Endothelial cell of umbilical vein (primary cell): ENCODE measurements around the gene MCOLN2. TPM values are rescaled to one million over a fixed set of nuclear protein-coding genes. Genes with fewer than 3 reads are reported as not detected.

ENCODE experiments used
- Bru-seq: library from RNA; stranded (reverse); fragments of 400-500 nt; gene quantifications from one replicate; lab custom pipeline; 2021; lab: Mats Ljungman, UMichigan
- BruChase-seq, 2 experiments: library from RNA; stranded (reverse); fragments of 400-500 nt; gene quantifications; one replicate each; lab custom pipeline; 2021; lab: Mats Ljungman, UMichigan
- BruUV-seq: library from RNA; stranded (reverse); fragments of 400-500 nt; replicated peaks from 2 replicates; lab custom pipeline; 2021; lab: Mats Ljungman, UMichigan
- CTCF ChIA-PET: fragments of 300-600, 350-600 bp; sonication (Branson Sonifier 250); formaldehyde crosslinking; loops from one replicate; lab custom pipeline; 2021; ENCODE audit warnings: antibody characterized with exemption, inconsistent platforms; lab: Charles Lee
- POLR2A ChIA-PET: fragments of 300-600, 350-600 bp; sonication (Branson Sonifier 250); formaldehyde crosslinking; loops from one replicate; lab custom pipeline; 2021; ENCODE audit warnings: antibody characterized with exemption, inconsistent platforms; lab: Charles Lee
- DNase-seq: peaks from one replicate; pipeline ENCODE4 v3.0.0-alpha.2; 2011; ENCODE audit warnings: low read depth, low spot score
- FAIRE-seq: peaks from 2 replicates; lab custom pipeline; 2011; peaks lifted over from hg19 to GRCh38; lab: Jason Lieb, UNC
- H2AFZ ChIP-seq: 2 replicates; pipeline ENCODE4 v1.6.0; 2012; ENCODE audit warnings: low read depth, low read length, control low read depth, inconsistent platforms
- H3K27ac ChIP-seq: 2 replicates; pipeline ENCODE4 v1.5.1; 2011; ENCODE audit warnings: low read depth, mild to moderate bottlenecking, control low read depth, low read length, moderate library complexity; ENCODE audit not compliant: insufficient read depth
- H3K27me3 ChIP-seq, 2 experiments: 2 replicates each; pipeline versions ENCODE4 v1.6.0 to v1.6.1; 2011; ENCODE audit warnings: low read length in 2 of 2, mixed read lengths in 1 of 2; ENCODE audit not compliant: control insufficient read depth in 2 of 2, insufficient read depth in 2 of 2
- H3K36me3 ChIP-seq, 2 experiments: 2 replicates in 1 of 2; 3 replicates in 1 of 2; pipeline ENCODE4 v1.5.1; 2011; ENCODE audit warnings: low read length in 2 of 2, mild to moderate bottlenecking in 1 of 2, moderate library complexity in 1 of 2; ENCODE audit not compliant: control insufficient read depth in 2 of 2, insufficient read depth in 2 of 2; ENCODE audit errors: extremely low read depth in 1 of 2
- H3K4me1 ChIP-seq: 3 replicates; pipeline ENCODE4 v1.5.1; 2011; ENCODE audit warnings: mild to moderate bottlenecking, low read length; ENCODE audit not compliant: control insufficient read depth, insufficient read depth; ENCODE audit errors: extremely low read depth
- H3K4me2 ChIP-seq: 2 replicates; pipeline ENCODE4 v1.6.1; 2011; ENCODE audit warnings: low read length, control low read depth, mixed read lengths; ENCODE audit not compliant: insufficient read depth
- H3K4me3 ChIP-seq, 3 experiments: fragments of 200-600 bp in 1 of 3; sonication (generic), shearing (Covaris generic) in 1 of 3; replicated peaks in 1 of 3; 2 replicates each; pipeline ENCODE4 v1.5.1; 2011 to 2016; ENCODE audit warnings: control low read depth in 3 of 3, low read length in 3 of 3, mild to moderate bottlenecking in 2 of 3, inconsistent platforms in 1 of 3, low read depth in 1 of 3, moderate library complexity in 1 of 3; ENCODE audit not compliant: insufficient read depth in 1 of 3
- H3K79me2 ChIP-seq: 2 replicates; pipeline ENCODE4 v1.6.0; 2012; ENCODE audit warnings: low read length, inconsistent platforms; ENCODE audit not compliant: control insufficient read depth, insufficient read depth
- H3K9ac ChIP-seq: replicated peaks from 2 replicates; pipeline ENCODE3; 2011; ENCODE audit warnings: low read length, control low read depth; ENCODE audit not compliant: insufficient read depth; ENCODE audit errors: extremely low read depth
- H3K9me1 ChIP-seq: replicated peaks from 3 replicates; pipeline ENCODE4 v1.6.0; 2011; ENCODE audit warnings: mild to moderate bottlenecking, low read length; ENCODE audit not compliant: control insufficient read depth, insufficient read depth; ENCODE audit errors: extremely low read depth
- H3K9me3 ChIP-seq: replicated peaks from 2 replicates; pipeline ENCODE4 v1.5.1; 2012; ENCODE audit warnings: low read length, inconsistent platforms; ENCODE audit not compliant: control insufficient read depth, insufficient read depth
- H4K20me1 ChIP-seq: replicated peaks from 2 replicates; pipeline ENCODE3; 2011; ENCODE audit warnings: mild to moderate bottlenecking, low read length; ENCODE audit not compliant: control insufficient read depth, insufficient read depth; ENCODE audit errors: extremely low read depth
- CTCF ChIP-seq, 2 donors: IDR thresholded peaks; 1 replicate in 1 of 2; 2 replicates in 1 of 2; pipeline ENCODE4 v1.5.1; 2011; ENCODE audit warnings: low read length in 2 of 2, mild to moderate bottlenecking in 2 of 2, moderate library complexity in 2 of 2, control low read depth in 1 of 2, inconsistent platforms in 1 of 2, low read depth in 1 of 2; ENCODE audit not compliant: insufficient read depth in 1 of 2; ENCODE audit errors: extremely low read depth in 1 of 2
- EZH2 ChIP-seq: IDR thresholded peaks from 2 replicates; pipeline ENCODE4 v1.6.1; 2012; ENCODE audit warnings: borderline replicate concordance, low read depth, mild to moderate bottlenecking, moderate library complexity, low read length, inconsistent platforms; ENCODE audit not compliant: severe bottlenecking
- FOS ChIP-seq: IDR thresholded peaks from 2 replicates; pipeline ENCODE4 v1.6.1; 2011; ENCODE audit warnings: mild to moderate bottlenecking, low read length, moderate library complexity, borderline replicate concordance; ENCODE audit not compliant: insufficient read depth
- GATA2 ChIP-seq: IDR thresholded peaks from 2 replicates; pipeline ENCODE4 v1.7.0; 2011; ENCODE audit warnings: low read depth, mild to moderate bottlenecking, moderate library complexity, mixed read lengths, low read length; ENCODE audit not compliant: insufficient read length, insufficient read depth
- JUN ChIP-seq: IDR thresholded peaks from 2 replicates; pipeline ENCODE4 v1.6.1; 2011; ENCODE audit warnings: borderline replicate concordance, low read depth; ENCODE audit not compliant: insufficient read length, insufficient read depth
- MAX ChIP-seq: IDR thresholded peaks from 2 replicates; pipeline ENCODE4 v1.6.1; 2011; ENCODE audit not compliant: insufficient read depth, insufficient read length
- POLR2A ChIP-seq: IDR thresholded peaks from 2 replicates; pipeline ENCODE4 v1.6.1; 2012; ENCODE audit warnings: low read depth, mild to moderate bottlenecking, control low read depth, low read length
- POLR2AphosphoS5 ChIP-seq: IDR thresholded peaks from 2 replicates; pipeline ENCODE4 v1.6.1; 2012; ENCODE audit warnings: low read depth, mild to moderate bottlenecking, control low read depth, low read length, moderate library complexity; ENCODE audit not compliant: insufficient read depth
- dilution Hi-C: fragments of 300-500 bp; cut with MboI; formaldehyde crosslinking; loops from one replicate; pipeline ENCODE4 v1.15.0; 2019; ENCODE audit warnings: low sequenced_read_pairs; ENCODE audit not compliant: extremely low pct_ligation_motif_present
- intact Hi-C: fragments of 100-400 bp; cut with micrococcal nuclease; formaldehyde crosslinking; loops from one replicate; pipeline ENCODE4 v1.10.0; 2022
- long read RNA-seq: library from polyadenylated mRNA; stranded (forward); transcript quantifications from one replicate; pipeline ENCODE4 v2.0.0, GENCODE V29; 2021
- polyA minus RNA-seq, 3 experiments: library from RNA; depleted of rRNA, polyadenylated mRNA; stranded (reverse); fragments of >200 nt; gene quantifications; 1 replicate in 1 of 3; 2 replicates in 2 of 3; pipeline ENCODE4 v1.2.3, GENCODE V29; 2011
- polyA plus RNA-seq, 4 experiments: library from polyadenylated mRNA; depleted of rRNA in 3 of 4; stranded (reverse) in 3 of 4; unstranded in 1 of 4; fragments of >200 nt; gene quantifications; 2 replicates each; pipeline versions ENCODE4 v1.2.1 to v1.2.3, GENCODE V29; 2011 to 2012; ENCODE audit warnings: missing spikeins in 1 of 4
- total RNA-seq: library from RNA; stranded (reverse); gene quantifications from 2 replicates; pipeline ENCODE4 v1.2.3, GENCODE V29; 2021

The MCOLN2 gene
- total RNA-seq (not detected in 2 replicates), polyA plus RNA-seq (not detected in 2 replicates), polyA minus RNA-seq (not detected in 2 replicates), Bru-seq, nascent RNA (percentile 14 among the genes with signal in this experiment), BruChase-seq, experiment 1, labeled RNA remaining after a 6-hour chase (percentile 4 among the genes with signal in this experiment), BruChase-seq, experiment 2, labeled RNA remaining after a 2-hour chase (percentile 3 among the genes with signal in this experiment)
- polyA plus RNA-seq (2011; cell fraction: cytosol; rRNA removed): not detected in 2 replicates
- not detected in 2 replicates for polyA plus RNA-seq (2011; cell fraction: nucleus; rRNA removed)
- not detected in 2 replicates for polyA plus RNA-seq (2012)
- not detected for polyA minus RNA-seq (2011; cell fraction: cytosol; rRNA and poly(A)+ RNA removed)
- polyA minus RNA-seq (2011; cell fraction: nucleus; rRNA and poly(A)+ RNA removed): not detected in 2 replicates
- long read RNA-seq: 0 reads

DNA sequence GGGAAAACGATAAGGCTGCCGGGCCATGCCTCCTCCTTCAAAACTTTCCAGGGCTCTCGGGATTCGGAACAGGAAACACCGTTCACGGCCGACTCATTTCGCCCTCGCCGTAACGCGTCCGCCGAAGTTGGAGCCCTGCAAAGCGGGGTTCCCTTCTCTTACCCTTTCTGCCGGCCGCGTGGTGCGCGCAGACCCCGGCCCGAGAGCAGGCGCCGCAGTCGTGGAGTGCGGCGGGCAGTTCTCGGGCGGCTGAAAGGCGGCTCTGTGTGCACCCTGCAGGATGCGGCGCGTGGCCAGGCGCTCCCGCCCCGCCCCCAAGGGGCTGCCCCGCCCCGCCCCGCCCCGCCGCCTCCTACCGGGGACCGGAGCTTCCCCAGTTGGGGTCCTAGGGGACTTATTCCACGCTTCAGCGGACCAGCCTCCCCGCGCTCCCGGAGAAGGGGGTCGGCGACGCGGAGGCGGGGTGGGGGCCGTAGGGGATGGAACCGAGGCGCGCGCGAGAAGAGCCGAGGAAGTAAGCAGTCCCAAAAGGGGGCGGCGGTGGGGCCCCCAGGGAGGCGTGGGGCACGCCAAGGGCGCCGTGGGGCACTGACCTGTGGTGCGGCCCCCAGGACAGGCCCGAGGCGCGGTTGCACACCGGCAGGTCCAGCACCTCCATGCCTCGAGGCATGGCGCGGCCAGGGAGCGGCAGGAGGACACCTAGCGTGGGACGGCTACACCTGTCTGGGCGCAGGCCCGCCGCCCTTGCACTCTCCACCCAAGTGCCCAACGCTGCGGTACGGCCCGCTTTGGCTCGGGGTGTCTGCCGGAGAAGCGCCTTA lies at the start of gene MCOLN2:
TSS of gene MCOLN2 (minus strand) at position 268 of the 821 bp plus-strand sequence. CDS start at position 27, 241 bp downstream.
- Histone ChIP-seq H3K9me3 (no peaks in the 10 kb centered on the region), H2AFZ (peak within 1 kb of the TSS; percentile 6), H3K4me3 (peak within 1 kb of the TSS in 2 of 3 experiments; percentile 23 to 39), H3K4me2 (peak within 1 kb of the TSS; percentile 57), H3K36me3 (no peaks in the 10 kb centered on the region), H3K79me2 (no peaks in the 10 kb centered on the region), H3K4me1 (peaks cover 6% of the 10 kb centered on the region), H3K9ac (no peak within 1 kb of the TSS), H3K27me3 (peaks cover 50 to 79% of the 10 kb centered on the region in 2 experiments), H4K20me1 (no peaks in the 10 kb centered on the region), H3K27ac (no peak within 1 kb of the TSS), H3K9me1 (no peaks in the 10 kb centered on the region)
- ChIA-PET POLR2A (no interaction called here), CTCF (interaction anchor here (0.6 to 1.0 kb wide), 2 partner anchors 52 to 65 kb away, joined by 3 to 4 read pairs; a partner anchor contains a TSS)
- FAIRE-seq (no peak), DNase-seq (no peak)
- TF ChIP-seq GATA2 (no peak), POLR2A (no peak), CTCF (IDR thresholded peaks at IDR 0.05; ENCODE audit: extremely low read depth in 1 of 2, insufficient read depth in 1 of 2, low read depth in 1 of 2, low read length in 2 of 2) (no peak), FOS (no peak), JUN (no peak), POLR2AphosphoS5 (no peak), EZH2 (peak; percentile 24), MAX (no peak)
- dilution Hi-C loops (no loop called here), intact Hi-C loops (no loop called here)
- no TSS peak for BruUV-seq
